ENCODE measurements around the gene EEF2. TPM values are rescaled to one million over a fixed set of nuclear protein-coding genes. Genes with fewer than 3 reads are reported as not detected.
A peak's percentile ranks its signal among the peaks of the same experiment; 100 is the strongest.

EEF2 gene
- total RNA-seq, 4 donors from 2014 or later: 936 to 2,469 (median 1,635) TPM

GRCh38 chr19:3976495-3977241 is 8.6 kb downstream of the EEF2 start:
- no peak for TF ChIP-seq POLR2A (IDR thresholded peaks at IDR 0.05)
- Histone ChIP-seq H3K36me3 (no peaks in the 10 kb centered on the region), H3K4me3 (no peak overlapping the region), H3K27me3 (no peaks in the 10 kb centered on the region), H3K27ac (no peak overlapping the region), H3K9me3 (no peaks in the 10 kb centered on the region), H3K4me1 (no peaks in the 10 kb centered on the region)
- intact Hi-C loops (cut with DNase I; ENCODE audit: low total_unique reads): no loop called here
- DNase-seq: no peak

GRCh38 chr19:3975637-3976087 is 9.6 kb downstream of the EEF2 start:
- intact Hi-C loops (cut with DNase I; ENCODE audit: low total_unique reads): no loop called here
- no peaks in the 10 kb centered on the region for H3K27me3 ChIP-seq
- TF ChIP-seq CTCF (IDR thresholded peaks at IDR 0.05): no peak
- no peak for TF ChIP-seq POLR2A (IDR thresholded peaks at IDR 0.05)
- no peak overlapping the region for H3K4me3 ChIP-seq
- no peak for DNase-seq
- no peaks in the 10 kb centered on the region for H3K9me3 ChIP-seq
- H3K36me3 ChIP-seq: no peaks in the 10 kb centered on the region
- H3K27ac ChIP-seq: no peak overlapping the region
- H3K4me1 ChIP-seq: no peaks in the 10 kb centered on the region

GRCh38 chr19:3975144-3975543 is 10.1 kb downstream of the EEF2 start:
- intact Hi-C loops (cut with DNase I; ENCODE audit: low total_unique reads): no loop called here
- H3K4me1 ChIP-seq: no peaks in the 10 kb centered on the region
- no peaks in the 10 kb centered on the region for H3K36me3 ChIP-seq
- no peak overlapping the region for H3K27ac ChIP-seq
- no peak for DNase-seq
- no peak for TF ChIP-seq CTCF (IDR thresholded peaks at IDR 0.05)
- TF ChIP-seq POLR2A (IDR thresholded peaks at IDR 0.05): no peak
- H3K4me3 ChIP-seq: no peak overlapping the region
- no peaks in the 10 kb centered on the region for H3K9me3 ChIP-seq
- H3K27me3 ChIP-seq: no peaks in the 10 kb centered on the region

GRCh38 chr19:3970808-3971598 is 14.3 kb downstream of the EEF2 start, which contains the start of gene DAPK3:
Gene DAPK3 (minus strand): TSS chr19:3971099. CDS start chr19:3969735, 1,364 bp downstream.
- DNase-seq: peak; percentile 98
- intact Hi-C loops (cut with DNase I; ENCODE audit: low total_unique reads): no loop called here
- no peaks in the 10 kb centered on the region for H3K27me3 ChIP-seq
- no peaks in the 10 kb centered on the region for H3K9me3 ChIP-seq
- peaks cover 12 to 34% of the 10 kb centered on the region in 2 donors for H3K4me1 ChIP-seq
- peak within 1 kb of the TSS; percentile 94 to 99 for H3K27ac ChIP-seq
- H3K36me3 ChIP-seq: no peaks in the 10 kb centered on the region
- TF ChIP-seq CTCF (IDR thresholded peaks at IDR 0.05) (peak in 2 of 4 experiments; percentile 22 to 35), POLR2A (IDR thresholded peaks at IDR 0.05) (peak; percentile 99 to 100)
- peak within 1 kb of the TSS; percentile 69 to 95 for H3K4me3 ChIP-seq

- peak overlapping the region; percentile 94 to 99 for H3K27ac ChIP-seq
- TF ChIP-seq POLR2A (IDR thresholded peaks at IDR 0.05) (no peak), CTCF (IDR thresholded peaks at IDR 0.05) (no peak)
- intact Hi-C loops (cut with DNase I; ENCODE audit: low total_unique reads): no loop called here
- H3K4me3 ChIP-seq: peak overlapping the region; percentile 69 to 95
- no peaks in the 10 kb centered on the region for H3K9me3 ChIP-seq
- H3K4me1 ChIP-seq: peaks cover 12 to 34% of the 10 kb centered on the region in 2 donors
- no peaks in the 10 kb centered on the region for H3K27me3 ChIP-seq
- peak in 1 of 2 donors; percentile 56 for DNase-seq
- no peaks in the 10 kb centered on the region for H3K36me3 ChIP-seq
Observed at GRCh38 chr19:3970313-3970807, 14.9 kb downstream of the EEF2 start.

Data from uterus (tissue), 4 donors.